NCI-H1417 treated with DMSO at 0.1 percent for 48 hours (cell line): ENCODE results near the gene NEURL4.

Experiments used
- DNase-seq: peaks from one replicate; lab custom pipeline; 2025; lab: John Stamatoyannopoulos, UW

The NEURL4 gene

GRCh38 chr17:7304179-7304578 lies 25.0 kb downstream of the NEURL4 start:
- DNase-seq, result no peak

GRCh38 chr17:7296189-7296861 lies 32.8 kb downstream of the NEURL4 start:
- no peak for DNase-seq

DNA sequence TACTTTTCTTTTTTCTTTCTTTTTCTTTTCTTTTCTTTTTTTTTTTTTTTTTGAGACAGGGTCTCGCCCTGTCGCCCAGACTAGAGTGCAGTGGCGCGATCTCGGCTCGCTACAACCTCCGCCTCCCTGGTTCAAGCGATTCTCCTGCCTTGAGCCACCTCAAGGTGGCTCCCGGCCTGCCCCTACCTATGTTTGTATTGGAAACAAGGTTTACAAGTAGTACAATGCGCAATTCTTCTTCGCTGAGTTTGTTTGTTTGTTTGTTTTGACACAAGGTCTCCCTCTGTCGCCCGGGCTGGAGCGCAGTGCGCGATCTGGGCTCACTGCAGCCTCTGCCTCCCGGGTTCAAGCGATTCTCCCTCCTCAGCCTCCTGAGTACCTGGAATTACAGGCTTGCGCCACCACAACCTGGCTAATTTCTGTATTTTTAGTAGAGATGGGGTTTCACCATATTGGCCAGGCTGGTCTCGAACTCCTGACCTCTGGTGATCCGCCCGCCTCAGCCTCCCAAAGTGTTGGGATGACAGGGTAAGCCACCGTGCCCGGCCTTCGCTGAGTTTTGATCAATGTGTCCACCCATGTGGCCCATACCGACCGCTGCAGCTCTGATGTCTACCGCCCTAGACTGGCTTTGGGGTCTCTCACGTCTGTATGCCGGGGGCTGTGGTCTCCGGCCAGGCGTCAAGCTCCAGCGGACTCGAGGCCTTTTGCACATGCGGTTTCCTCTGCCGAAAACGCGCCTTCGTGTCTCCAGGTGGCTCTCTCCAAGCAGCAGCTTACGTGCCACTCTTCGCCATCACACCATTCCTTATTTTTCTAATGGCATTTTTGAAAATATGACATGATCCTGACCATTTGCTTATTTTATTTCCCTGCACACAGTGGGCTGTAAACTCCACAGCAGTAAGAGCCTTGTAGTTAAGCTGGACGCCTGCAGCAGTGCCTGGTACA lies 33.6 kb downstream of the NEURL4 start:
- DNase-seq, result no peak

- peak; percentile 64 for DNase-seq
Measured at GRCh38 chr17:7294614-7295153, 34.5 kb downstream of the NEURL4 start, which contains the start of gene YBX2. TSS of gene YBX2 (minus strand) at chr17:7294639. CDS start at chr17:7294500, 139 bp downstream.

- no peak for DNase-seq
Measured at GRCh38 chr17:7293816-7294613, 35.1 kb downstream of the NEURL4 start.

- no peak for DNase-seq
Measured at GRCh38 chr17:7293159-7293558, 36.0 kb downstream of the NEURL4 start.

DNA sequence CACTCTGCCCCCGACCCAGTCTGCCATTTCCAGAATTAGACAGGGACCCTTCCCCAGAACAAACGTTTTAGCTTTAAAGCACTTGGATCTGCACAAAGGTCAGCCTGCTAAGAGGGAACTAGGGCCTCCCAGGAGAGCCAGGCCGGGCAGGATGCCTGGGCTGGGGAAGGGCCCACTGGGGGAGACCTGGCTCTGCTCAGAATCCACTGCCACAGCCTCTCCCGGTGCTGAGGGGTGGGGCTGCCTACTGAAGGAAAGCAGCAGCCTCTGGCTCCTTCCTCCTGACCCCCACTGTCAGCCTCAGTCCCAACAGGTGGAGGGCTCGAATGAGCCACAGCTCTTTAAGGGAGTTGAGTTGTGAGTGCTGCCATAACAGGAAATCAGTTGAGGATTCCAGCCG lies 36.4 kb downstream of the NEURL4 start:
- DNase-seq, result no peak

GRCh38 chr17:7292194-7292593 lies 36.9 kb downstream of the NEURL4 start:
- no peak for DNase-seq

DNA sequence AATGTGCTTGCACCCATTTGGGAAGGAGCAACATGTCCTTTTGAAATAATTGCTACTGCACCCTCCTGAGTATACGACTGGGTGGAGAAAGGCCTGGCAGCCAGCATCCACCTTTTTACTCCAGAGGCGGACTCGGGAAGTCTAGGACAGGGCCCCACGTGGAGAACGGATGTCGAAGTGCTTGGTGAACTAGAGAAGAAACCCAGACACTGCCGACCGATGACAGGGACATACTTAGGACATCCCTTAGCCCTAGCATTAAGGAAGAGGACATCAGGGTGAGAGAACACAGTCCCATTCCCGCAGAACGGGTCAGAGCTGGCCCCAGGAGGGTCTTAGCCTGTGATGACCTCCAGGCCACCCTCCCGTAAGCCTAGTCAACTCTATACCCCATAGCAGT lies 38.5 kb downstream of the NEURL4 start:
- DNase-seq, result no peak

- DNase-seq, result no peak
Measured at GRCh38 chr17:7290166-7290565, 39.0 kb downstream of the NEURL4 start.

GRCh38 chr17:7289256-7290032 lies 39.7 kb downstream of the NEURL4 start:
- no peak for DNase-seq

DNA sequence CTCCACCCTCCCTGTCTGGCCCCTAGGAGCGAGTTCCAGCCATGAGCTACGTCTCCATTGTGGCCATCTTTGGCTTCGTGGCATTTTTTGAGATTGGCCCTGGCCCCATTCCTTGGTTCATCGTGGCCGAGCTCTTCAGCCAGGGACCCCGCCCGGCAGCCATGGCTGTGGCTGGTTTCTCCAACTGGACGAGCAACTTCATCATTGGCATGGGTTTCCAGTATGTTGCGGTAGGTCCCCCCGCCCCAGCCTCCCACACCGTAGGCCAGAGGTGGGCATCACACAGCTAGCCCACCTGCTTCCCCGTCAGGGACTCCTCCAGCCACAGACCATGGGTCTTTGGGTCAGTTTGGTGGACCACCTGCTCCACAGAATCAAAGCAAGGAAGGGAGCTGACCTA lies 43.5 kb downstream of the NEURL4 start:
- DNase-seq, result no peak

DNA sequence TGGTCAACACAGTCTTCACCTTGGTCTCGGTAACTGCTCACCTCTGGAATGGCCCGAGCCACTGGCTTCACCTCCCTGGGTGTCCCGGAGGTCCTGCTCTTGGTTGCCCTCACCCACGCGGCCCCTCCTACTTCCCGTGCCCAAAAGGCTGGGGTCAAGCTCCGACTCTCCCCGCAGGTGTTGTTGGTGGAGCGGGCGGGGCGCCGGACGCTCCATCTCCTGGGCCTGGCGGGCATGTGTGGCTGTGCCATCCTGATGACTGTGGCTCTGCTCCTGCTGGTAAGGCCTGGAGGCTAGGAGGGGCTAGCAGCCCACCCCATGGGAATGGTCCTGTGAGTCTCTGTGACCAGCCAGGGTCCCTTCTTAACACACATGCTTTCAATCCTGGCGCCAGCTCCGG lies 44.2 kb downstream of the NEURL4 start:
- DNase-seq, result no peak

DNA sequence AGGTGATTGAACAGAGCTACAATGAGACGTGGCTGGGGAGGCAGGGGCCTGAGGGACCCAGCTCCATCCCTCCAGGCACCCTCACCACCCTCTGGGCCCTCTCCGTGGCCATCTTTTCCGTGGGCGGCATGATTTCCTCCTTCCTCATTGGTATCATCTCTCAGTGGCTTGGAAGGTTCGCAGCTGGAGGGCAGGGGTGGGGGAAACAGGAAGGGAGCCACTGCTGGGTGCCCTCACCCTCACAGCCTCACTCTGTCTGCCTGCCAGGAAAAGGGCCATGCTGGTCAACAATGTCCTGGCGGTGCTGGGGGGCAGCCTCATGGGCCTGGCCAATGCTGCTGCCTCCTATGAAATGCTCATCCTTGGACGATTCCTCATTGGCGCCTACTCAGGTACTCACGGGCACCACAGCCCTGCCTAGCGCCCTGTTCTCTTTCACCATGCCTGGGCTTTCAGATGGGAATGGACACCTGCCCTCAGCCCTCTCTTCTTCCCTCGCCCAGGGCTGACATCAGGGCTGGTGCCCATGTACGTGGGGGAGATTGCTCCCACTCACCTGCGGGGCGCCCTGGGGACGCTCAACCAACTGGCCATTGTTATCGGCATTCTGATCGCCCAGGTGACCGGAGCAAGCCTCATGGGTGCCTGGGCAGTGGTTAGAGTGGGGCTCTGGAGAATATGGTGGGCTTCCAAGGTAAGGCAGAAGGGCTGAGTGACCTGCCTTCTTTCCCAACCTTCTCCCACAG lies 45.5 kb downstream of the NEURL4 start:
- DNase-seq, result no peak

GRCh38 chr17:7282752-7283321 lies 46.3 kb downstream of the NEURL4 start:
- no peak for DNase-seq

- no peak for DNase-seq
Measured at GRCh38 chr17:7281953-7282751, 47.0 kb downstream of the NEURL4 start.

DNA sequence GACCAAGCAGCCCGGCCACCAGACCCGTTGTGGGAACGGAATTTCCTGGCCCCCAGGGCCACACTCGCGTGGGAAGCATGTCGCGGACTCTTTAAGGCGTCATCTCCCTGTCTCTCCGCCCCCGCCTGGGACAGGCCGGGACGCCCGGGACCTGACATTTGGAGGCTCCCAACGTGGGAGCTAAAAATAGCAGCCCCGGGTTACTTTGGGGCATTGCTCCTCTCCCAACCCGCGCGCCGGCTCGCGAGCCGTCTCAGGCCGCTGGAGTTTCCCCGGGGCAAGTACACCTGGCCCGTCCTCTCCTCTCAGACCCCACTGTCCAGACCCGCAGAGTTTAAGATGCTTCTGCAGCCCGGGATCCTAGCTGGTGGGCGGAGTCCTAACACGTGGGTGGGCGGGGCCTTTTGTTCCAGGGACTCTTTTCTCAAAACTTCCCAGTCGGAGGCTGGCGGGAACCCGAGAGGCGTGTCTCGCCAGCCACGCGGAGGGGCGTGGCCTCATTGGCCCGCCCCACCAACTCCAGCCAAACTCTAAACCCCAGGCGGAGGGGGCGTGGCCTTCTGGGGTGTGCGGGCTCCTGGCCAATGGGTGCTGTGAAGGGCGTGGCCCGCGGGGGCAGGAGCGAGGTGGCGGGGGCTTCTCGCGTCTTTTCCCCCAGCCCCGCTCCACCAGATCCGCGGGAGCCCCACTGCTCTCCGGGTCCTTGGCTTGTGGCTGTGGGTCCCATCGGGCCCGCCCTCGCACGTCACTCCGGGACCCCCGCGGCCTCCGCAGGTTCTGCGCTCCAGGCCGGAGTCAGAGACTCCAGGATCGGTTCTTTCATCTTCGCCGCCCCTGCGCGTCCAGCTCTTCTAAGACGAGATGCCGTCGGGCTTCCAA lies 47.8 kb downstream of the NEURL4 start, which contains the start of gene SLC2A4:
Gene SLC2A4, plus strand, starts transcription at position 645 of the 879 bp plus-strand sequence. Its CDS starts 217 bp downstream, at position 862.
- DNase-seq, result peak; percentile 36

GRCh38 chr17:7280519-7281073 lies 48.5 kb downstream of the NEURL4 start:
- DNase-seq, result peak; percentile 5
